HepG2 (cell line): ENCODE results near the gene ANO6. TPM values are rescaled to one million over a fixed set of nuclear protein-coding genes. Genes with fewer than 3 reads are reported as not detected.

Experiments used
- ATF7 ChIP-seq, 2 experiments: fragments of 450-650 bp in 1 of 2; sonication (generic) in 1 of 2; formaldehyde crosslinking in 1 of 2; IDR thresholded peaks; 2 replicates each; pipeline versions ENCODE4 v1.4.0 to v1.6.1; 2016 to 2020; ENCODE audit warnings: antibody characterized with exemption in 1 of 2, mild to moderate bottlenecking in 1 of 2, missing genetic modification reagents in 1 of 2
- FOXP4 ChIP-seq: sonication (generic); formaldehyde crosslinking; IDR thresholded peaks from 2 replicates; pipeline ENCODE4 v1.4.0; 2020; ENCODE audit warnings: missing genetic modification reagents
- HIC2 ChIP-seq: sonication (generic); formaldehyde crosslinking; IDR thresholded peaks from 2 replicates; pipeline ENCODE4 v1.9.0; 2022; ENCODE audit warnings: low read depth, missing genetic modification reagents
- IKZF5 ChIP-seq: IDR thresholded peaks from 2 replicates; pipeline ENCODE4 v1.6.1; 2018; ENCODE audit warnings: missing genetic modification reagents, mild to moderate bottlenecking, missing compliant biosample characterization
- ISL2 ChIP-seq: sonication (generic); formaldehyde crosslinking; IDR thresholded peaks from 2 replicates; pipeline ENCODE4 v1.5.0; 2020; ENCODE audit warnings: missing genetic modification reagents
- KMT2A ChIP-seq: sonication (generic); formaldehyde crosslinking; IDR thresholded peaks from 2 replicates; pipeline ENCODE4 v1.4.0; 2020; ENCODE audit warnings: missing genetic modification reagents
- MBNL3 ChIP-seq: fragments of 250-450 bp; sonication (Bioruptor Pico); conservative IDR thresholded peaks from 2 replicates; pipeline ENCODE4 v1.8.0; 2022; ENCODE audit warnings: mild to moderate bottlenecking, inconsistent platforms
- NCOA2 ChIP-seq: sonication (generic); formaldehyde crosslinking; IDR thresholded peaks from 2 replicates; pipeline ENCODE4 v1.8.0; 2022; ENCODE audit warnings: inconsistent platforms
- NR2C2 ChIP-seq: sonication (generic); formaldehyde crosslinking; IDR thresholded peaks from 2 replicates; pipeline ENCODE4 v1.4.0; 2020; ENCODE audit warnings: missing genetic modification reagents, mild to moderate bottlenecking, moderate library complexity, borderline replicate concordance
- NR2F6 ChIP-seq, 2 experiments: IDR thresholded peaks; 2 replicates each; pipeline ENCODE4 v1.6.1; 2016; ENCODE audit warnings: antibody characterized with exemption in 1 of 2, mild to moderate bottlenecking in 1 of 2
- SMAD3 ChIP-seq: sonication (generic); formaldehyde crosslinking; IDR thresholded peaks from 2 replicates; pipeline ENCODE4 v1.4.0; 2020; ENCODE audit warnings: missing genetic modification reagents
- SNAI1 ChIP-seq: sonication (generic); formaldehyde crosslinking; IDR thresholded peaks from 2 replicates; pipeline ENCODE4 v1.5.0; 2020; ENCODE audit warnings: mild to moderate bottlenecking, missing genetic modification reagents, borderline replicate concordance
- TCF7 ChIP-seq: sonication (generic); IDR thresholded peaks from 2 replicates; pipeline ENCODE4 v1.6.1; 2016; ENCODE audit warnings: antibody characterized with exemption, low read depth
- TFAP4 ChIP-seq: sonication (generic); IDR thresholded peaks from 2 replicates; pipeline ENCODE4 v1.6.1; 2016; ENCODE audit warnings: low read depth, borderline replicate concordance
- ZBTB33 ChIP-seq: sonication (generic); formaldehyde crosslinking; IDR thresholded peaks from 2 replicates; pipeline ENCODE4 v1.4.0; 2020; ENCODE audit warnings: missing genetic modification reagents
- ZNF264 ChIP-seq: sonication (generic); formaldehyde crosslinking; IDR thresholded peaks from 2 replicates; pipeline ENCODE4 v1.4.0; 2020; ENCODE audit warnings: missing genetic modification reagents
- ZNF292 ChIP-seq: sonication (generic); formaldehyde crosslinking; IDR thresholded peaks from 2 replicates; pipeline ENCODE4 v1.8.1; 2022; ENCODE audit warnings: mild to moderate bottlenecking, low read depth, missing genetic modification reagents, borderline replicate concordance
- ZNF331 ChIP-seq: sonication (generic); formaldehyde crosslinking; IDR thresholded peaks from 2 replicates; pipeline ENCODE4 v1.4.0; 2020; ENCODE audit warnings: missing genetic modification reagents
- ZNF7 ChIP-seq: IDR thresholded peaks from 2 replicates; pipeline ENCODE4 v1.6.1; 2016; ENCODE audit warnings: missing biosample characterization, missing genetic modification reagents
- polyA plus RNA-seq, 8 experiments: library from polyadenylated mRNA; depleted of rRNA in 3 of 8; stranded (reverse) in 7 of 8; unstranded in 1 of 8; fragments of >200 nt; fragmentation: Illumina TruSeq in 4 of 8; extraction: Trizol in 4 of 8; gene quantifications; 2 replicates each; pipeline versions ENCODE4 v1.2.1 to v1.2.3, GENCODE V29; 2011 to 2016; ENCODE audit warnings: low read depth in 4 of 8, missing spikeins in 1 of 8, mixed read lengths in 1 of 8; ENCODE audit not compliant: insufficient read depth in 1 of 8
- total RNA-seq, 5 experiments: library from RNA; depleted of rRNA; stranded (reverse); fragments of >200 nt; fragmentation: Illumina TruSeq; extraction: Trizol; gene quantifications; 2 replicates each; pipeline ENCODE4 v1.2.3, GENCODE V29; 2016; ENCODE audit warnings: low read depth in 1 of 5

The ANO6 gene
- total and polyA plus RNA-seq, 2 of the 13 experiments (the other 11 are each of a cell fraction or from before 2014, with no cell fraction given) = 37.8 to 57.1 TPM

- TF ChIP-seq ZNF292 (CRISPR knock-in tag) (peak; percentile 72; the same call in 1 of the 2 replicates), NR2F6 (IDR thresholded peaks at IDR 0.05) (peak; percentile 90), NR2F6 (CRISPR knock-in tag; IDR thresholded peaks at IDR 0.05) (peak; percentile 95), ZNF331 (CRISPR knock-in tag) (peak; percentile 95), ISL2 (CRISPR knock-in tag) (peak; percentile 88), HIC2 (CRISPR knock-in tag) (peak; percentile 69; the same call in 1 of the 2 replicates), IKZF5 (CRISPR knock-in tag) (peak; percentile 46; the same call in 1 of the 2 replicates), ZNF264 (CRISPR knock-in tag) (peak; percentile 83; the same call in 1 of the 2 replicates), NR2C2 (CRISPR knock-in tag) (peak; percentile 88), ATF7 (IDR thresholded peaks at IDR 0.05) (0 out of 2 replicates have a peak, but pooled peaks have one; percentile 5), ATF7 (CRISPR knock-in tag; IDR thresholded peaks at IDR 0.05) (no peak), KMT2A (CRISPR knock-in tag) (peak; percentile 79; the same call in 1 of the 2 replicates), TCF7 (peak; percentile 65), ZBTB33 (CRISPR knock-in tag) (peak; percentile 33; the same call in 1 of the 2 replicates), SNAI1 (CRISPR knock-in tag) (no peak), TFAP4 (peak; percentile 43; the same call in 1 of the 2 replicates), MBNL3 (no peak), ZNF7 (CRISPR knock-in tag) (peak; percentile 91), NCOA2 (CRISPR knock-in tag) (peak; percentile 90), SMAD3 (CRISPR knock-in tag) (peak; percentile 53; the same call in 1 of the 2 replicates), FOXP4 (CRISPR knock-in tag) (peak; percentile 89)
Observed at GRCh38 chr12:45260104-45260815, 44.4 kb downstream of the ANO6 start (continued).
